ENCODE data around the gene MPHOSPH9.
"Not testable (repeated sequence)": the region's sequence is repeated elsewhere in the genome, so short reads cannot be mapped to it uniquely, and the experiment has no call there.

DNA sequence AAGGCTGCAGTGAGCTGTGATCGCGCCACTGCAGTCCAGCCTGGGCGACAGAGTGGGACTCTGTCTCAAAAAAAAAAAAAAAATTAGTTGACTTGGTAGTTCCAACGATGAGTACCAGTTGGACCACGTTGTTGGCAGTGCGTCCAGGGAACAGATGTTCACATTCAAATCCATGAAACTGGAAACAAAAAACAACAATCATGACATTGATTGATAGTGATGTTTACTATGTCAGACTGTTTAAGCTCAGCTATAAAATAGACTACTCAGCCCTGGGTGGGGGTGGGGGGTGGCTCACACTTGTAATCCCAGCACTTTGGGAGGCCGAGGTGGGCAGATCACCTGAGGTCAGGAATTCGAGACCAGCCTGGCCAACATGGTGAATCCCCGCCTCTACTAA is 19.4 kb upstream of the MPHOSPH9 start:
- not testable (repeated sequence) for TF ChIP-seq POLR2A, POLR2AphosphoS5 (IDR thresholded peaks at IDR 0.05)
- TF ChIP-seq, protein P1, sequence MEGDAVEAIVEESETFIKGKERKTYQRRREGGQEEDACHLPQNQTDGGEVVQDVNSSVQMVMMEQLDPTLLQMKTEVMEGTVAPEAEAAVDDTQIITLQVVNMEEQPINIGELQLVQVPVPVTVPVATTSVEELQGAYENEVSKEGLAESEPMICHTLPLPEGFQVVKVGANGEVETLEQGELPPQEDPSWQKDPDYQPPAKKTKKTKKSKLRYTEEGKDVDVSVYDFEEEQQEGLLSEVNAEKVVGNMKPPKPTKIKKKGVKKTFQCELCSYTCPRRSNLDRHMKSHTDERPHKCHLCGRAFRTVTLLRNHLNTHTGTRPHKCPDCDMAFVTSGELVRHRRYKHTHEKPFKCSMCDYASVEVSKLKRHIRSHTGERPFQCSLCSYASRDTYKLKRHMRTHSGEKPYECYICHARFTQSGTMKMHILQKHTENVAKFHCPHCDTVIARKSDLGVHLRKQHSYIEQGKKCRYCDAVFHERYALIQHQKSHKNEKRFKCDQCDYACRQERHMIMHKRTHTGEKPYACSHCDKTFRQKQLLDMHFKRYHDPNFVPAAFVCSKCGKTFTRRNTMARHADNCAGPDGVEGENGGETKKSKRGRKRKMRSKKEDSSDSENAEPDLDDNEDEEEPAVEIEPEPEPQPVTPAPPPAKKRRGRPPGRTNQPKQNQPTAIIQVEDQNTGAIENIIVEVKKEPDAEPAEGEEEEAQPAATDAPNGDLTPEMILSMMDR (IDR thresholded peaks at IDR 0.05): not testable (repeated sequence)

All from suprapubic skin (tissue), 4 donors.